ENCODE data around the gene REP15. TPM values are rescaled to one million over a fixed set of nuclear protein-coding genes. Genes with fewer than 3 reads are reported as not detected.

REP15 gene
- total RNA-seq, 2 experiments from 2014 or later = not detected

DNA sequence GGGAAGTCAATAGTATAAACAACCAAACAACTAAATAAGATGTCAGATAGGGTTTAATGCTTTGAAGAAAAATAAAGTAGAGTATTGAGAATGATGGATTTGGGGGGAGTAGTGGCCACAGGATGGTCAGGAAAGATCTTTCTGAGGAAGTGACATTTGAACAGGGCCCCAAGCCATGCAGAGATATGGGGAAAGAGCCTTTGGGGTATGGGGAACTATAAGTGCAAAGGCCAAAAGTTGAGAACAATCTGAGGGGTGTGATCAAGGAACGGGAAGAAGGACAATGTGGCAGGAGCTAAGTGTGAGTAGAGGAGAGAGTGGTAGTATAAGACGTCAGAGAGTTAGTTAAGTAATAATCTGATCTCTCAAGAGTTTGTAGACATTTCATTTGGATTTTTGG lies 15.7 kb downstream of the REP15 start:
- intact Hi-C loops (cut with micrococcal nuclease; ENCODE audit: unreplicated experiment) = loop anchor here (2.0 to 10.0 kb wide), 2 partner anchors 69 to 483 kb away; partner anchors contain the start of genes CCDC91, KLHL42 and MANSC4
- Histone ChIP-seq H3K4me2 (ENCODE audit: low read length) (peak overlapping the region; percentile 83), H3K4me3 (ENCODE audit: low read depth, low read length, poor library complexity, severe bottlenecking) (peak overlapping the region; percentile 86), H4K20me1 (ENCODE audit: insufficient read depth, low read length) (peaks cover 3% of the 10 kb centered on the region; the same call in 1 of the 2 replicates), H2AFZ (ENCODE audit: low read length) (no peak overlapping the region), H3K27ac (ENCODE audit: low read depth, low read length, poor library complexity, severe bottlenecking) (no peak overlapping the region), H3K36me3 (ENCODE audit: insufficient read depth, low read length) (peaks cover 43% of the 10 kb centered on the region), H3K9me2 (ENCODE audit: insufficient read depth, low read length) (no peaks in the 10 kb centered on the region), H3K79me2 (ENCODE audit: insufficient read depth, low read depth, low read length) (peaks cover 41% of the 10 kb centered on the region), H3K9me3 (ENCODE audit: low read length) (no peaks in the 10 kb centered on the region), H3K4me1 (ENCODE audit: insufficient read depth, low read length, poor library complexity, severe bottlenecking) (peaks cover 15% of the 10 kb centered on the region)
- CTCF ChIA-PET (ENCODE audit: unreplicated experiment) = no interaction called here
- POLR2A ChIA-PET = no interaction called here
- no TSS peak for BruUV-seq (replicated peaks)
- no peak for TF ChIP-seq EZH2phosphoT487 (IDR thresholded peaks at IDR 0.05; ENCODE audit: borderline replicate concordance, low read depth, low read length)
- TF ChIP-seq, protein P1, sequence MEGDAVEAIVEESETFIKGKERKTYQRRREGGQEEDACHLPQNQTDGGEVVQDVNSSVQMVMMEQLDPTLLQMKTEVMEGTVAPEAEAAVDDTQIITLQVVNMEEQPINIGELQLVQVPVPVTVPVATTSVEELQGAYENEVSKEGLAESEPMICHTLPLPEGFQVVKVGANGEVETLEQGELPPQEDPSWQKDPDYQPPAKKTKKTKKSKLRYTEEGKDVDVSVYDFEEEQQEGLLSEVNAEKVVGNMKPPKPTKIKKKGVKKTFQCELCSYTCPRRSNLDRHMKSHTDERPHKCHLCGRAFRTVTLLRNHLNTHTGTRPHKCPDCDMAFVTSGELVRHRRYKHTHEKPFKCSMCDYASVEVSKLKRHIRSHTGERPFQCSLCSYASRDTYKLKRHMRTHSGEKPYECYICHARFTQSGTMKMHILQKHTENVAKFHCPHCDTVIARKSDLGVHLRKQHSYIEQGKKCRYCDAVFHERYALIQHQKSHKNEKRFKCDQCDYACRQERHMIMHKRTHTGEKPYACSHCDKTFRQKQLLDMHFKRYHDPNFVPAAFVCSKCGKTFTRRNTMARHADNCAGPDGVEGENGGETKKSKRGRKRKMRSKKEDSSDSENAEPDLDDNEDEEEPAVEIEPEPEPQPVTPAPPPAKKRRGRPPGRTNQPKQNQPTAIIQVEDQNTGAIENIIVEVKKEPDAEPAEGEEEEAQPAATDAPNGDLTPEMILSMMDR (conservative IDR thresholded peaks at IDR 0.05; ENCODE audit: low read length) = no peak
- no peak for DNase-seq (ENCODE audit: low spot score)

DNA sequence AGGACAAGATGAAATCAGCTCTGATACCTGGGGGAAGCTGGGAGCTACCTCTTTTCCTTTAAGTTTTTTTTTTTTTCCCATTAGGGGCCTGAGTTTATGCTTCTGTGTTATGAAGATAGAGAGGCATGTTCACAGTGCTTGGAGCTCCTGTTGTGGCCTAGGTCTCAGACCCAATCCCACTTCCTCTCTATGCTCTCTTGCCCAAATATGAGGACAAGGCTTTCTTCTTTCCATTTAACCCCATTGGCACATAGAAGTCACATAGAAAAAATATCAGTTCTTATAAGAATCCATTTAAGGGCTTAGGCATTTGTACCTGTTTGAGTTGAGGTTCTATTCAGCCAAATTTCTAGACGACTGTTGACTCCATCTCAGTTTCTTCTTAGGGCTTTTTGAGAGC lies 27.0 kb downstream of the REP15 start:
- H3K9me3 ChIP-seq (ENCODE audit: low read length) = no peaks in the 10 kb centered on the region
- no peak overlapping the region for H3K27ac ChIP-seq (ENCODE audit: low read depth, low read length, poor library complexity, severe bottlenecking)
- CTCF ChIA-PET (ENCODE audit: unreplicated experiment) = no interaction called here
- POLR2A ChIA-PET = interaction anchor here (0.5 to 1.1 kb wide), 3 partner anchors 10 to 1086 kb away, joined by 3 read pairs; no protein-coding TSS in a partner anchor
- no peaks in the 10 kb centered on the region for H3K4me1 ChIP-seq (ENCODE audit: insufficient read depth, low read length, poor library complexity, severe bottlenecking)
- no peak overlapping the region for H3K4me3 ChIP-seq (ENCODE audit: low read depth, low read length, poor library complexity, severe bottlenecking)
- H3K79me2 ChIP-seq (ENCODE audit: insufficient read depth, low read depth, low read length) = no peaks in the 10 kb centered on the region
- TF ChIP-seq EZH2phosphoT487 (IDR thresholded peaks at IDR 0.05; ENCODE audit: borderline replicate concordance, low read depth, low read length) = no peak
- TF ChIP-seq, protein P1 (conservative IDR thresholded peaks at IDR 0.05; ENCODE audit: low read length) = no peak
- no peaks in the 10 kb centered on the region for H4K20me1 ChIP-seq (ENCODE audit: insufficient read depth, low read length)
- H3K36me3 ChIP-seq (ENCODE audit: insufficient read depth, low read length) = peaks cover 82% of the 10 kb centered on the region
- no TSS peak for BruUV-seq (replicated peaks)
- H3K4me2 ChIP-seq (ENCODE audit: low read length) = no peak overlapping the region
- H2AFZ ChIP-seq (ENCODE audit: low read length) = no peak overlapping the region
- no peak for DNase-seq (ENCODE audit: low spot score)
- no peaks in the 10 kb centered on the region for H3K9me2 ChIP-seq (ENCODE audit: insufficient read depth, low read length)
- intact Hi-C loops (cut with micrococcal nuclease; ENCODE audit: unreplicated experiment) = no loop called here

DNA sequence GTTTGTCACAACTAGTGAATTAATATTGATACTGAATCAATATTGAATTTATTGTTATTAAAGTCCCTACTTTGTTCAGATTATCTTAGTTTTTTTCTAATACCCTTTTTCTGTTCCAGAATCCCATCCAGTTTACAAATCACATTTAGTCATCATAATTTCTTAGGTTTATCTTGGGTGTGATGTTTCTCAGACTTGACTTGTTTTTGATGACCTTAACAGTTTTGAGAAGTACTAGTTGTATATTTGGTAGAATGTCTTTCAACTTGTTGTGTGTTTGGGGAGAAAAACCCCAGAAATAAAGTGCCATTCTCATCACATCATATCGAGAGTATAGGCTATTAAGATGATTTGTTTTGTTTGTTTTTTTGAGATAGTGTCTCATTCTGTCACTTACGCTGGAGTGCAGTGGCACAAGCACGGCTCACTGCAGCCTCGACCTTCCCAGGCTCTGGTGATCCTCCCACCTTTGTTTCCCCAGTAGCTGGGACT lies 33.9 kb downstream of the REP15 start:
- no peak for TF ChIP-seq EZH2phosphoT487 (IDR thresholded peaks at IDR 0.05; ENCODE audit: borderline replicate concordance, low read depth, low read length)
- TF ChIP-seq, protein P1 (conservative IDR thresholded peaks at IDR 0.05; ENCODE audit: low read length) = no peak

More for the DNA sequence above, 33.9 kb downstream of the REP15 start:
- BruUV-seq (replicated peaks) = no TSS peak
- Histone ChIP-seq H3K4me1 (ENCODE audit: insufficient read depth, low read length, poor library complexity, severe bottlenecking) (no peaks in the 10 kb centered on the region), H3K27ac (ENCODE audit: low read depth, low read length, poor library complexity, severe bottlenecking) (no peak overlapping the region), H2AFZ (ENCODE audit: low read length) (no peak overlapping the region), H3K9me2 (ENCODE audit: insufficient read depth, low read length) (no peaks in the 10 kb centered on the region), H3K36me3 (ENCODE audit: insufficient read depth, low read length) (peaks cover 83% of the 10 kb centered on the region), H3K9me3 (ENCODE audit: low read length) (no peaks in the 10 kb centered on the region), H3K79me2 (ENCODE audit: insufficient read depth, low read depth, low read length) (no peaks in the 10 kb centered on the region), H3K4me3 (ENCODE audit: low read depth, low read length, poor library complexity, severe bottlenecking) (no peak overlapping the region), H4K20me1 (ENCODE audit: insufficient read depth, low read length) (0 out of 2 replicates have a peak, but pooled peaks cover 4% of the 10 kb centered on the region), H3K4me2 (ENCODE audit: low read length) (no peak overlapping the region)
- POLR2A ChIA-PET = no interaction called here
- intact Hi-C loops (cut with micrococcal nuclease; ENCODE audit: unreplicated experiment) = no loop called here
- DNase-seq (ENCODE audit: low spot score) = no peak
- CTCF ChIA-PET (ENCODE audit: unreplicated experiment) = no interaction called here

All from OCI-LY7 (cell line).